ENCODE data around the gene EVI2A. TPM values are rescaled to one million over a fixed set of nuclear protein-coding genes. Genes with fewer than 3 reads are reported as not detected.

The EVI2A gene
- total RNA-seq = not detected in 2 replicates

GRCh38 chr17:31321481-31321880 is at the start of gene EVI2A:
TSS of gene EVI2A (minus strand) at chr17:31321622. CDS start at chr17:31319013, 2,609 bp downstream.
- H3K27me3 ChIP-seq (ENCODE audit: control insufficient read depth, insufficient read depth, low read length) = no peaks in the 10 kb centered on the region
- no peak for FAIRE-seq
- no peak within 1 kb of the TSS for H3K4me3 ChIP-seq (ENCODE audit: low read depth, low read length)
- TF ChIP-seq CTCF (IDR thresholded peaks at IDR 0.05; ENCODE audit: insufficient read depth, low read length, severe bottlenecking) = no peak
- H3K36me3 ChIP-seq (ENCODE audit: control insufficient read depth, insufficient read depth, low read length) = no peaks in the 10 kb centered on the region
- DNase-seq (ENCODE audit: low read depth) = peak; percentile 70

GRCh38 chr17:31369266-31369665 is 47.8 kb upstream of the EVI2A start:
- Histone ChIP-seq H3K36me3 (ENCODE audit: control insufficient read depth, insufficient read depth, low read length) (peaks cover 2% of the 10 kb centered on the region), H3K27me3 (ENCODE audit: control insufficient read depth, insufficient read depth, low read length) (no peaks in the 10 kb centered on the region), H3K4me3 (ENCODE audit: low read depth, low read length) (no peak overlapping the region)
- no peak for TF ChIP-seq CTCF (IDR thresholded peaks at IDR 0.05; ENCODE audit: insufficient read depth, low read length, severe bottlenecking)
- DNase-seq (ENCODE audit: low read depth) (no peak), FAIRE-seq (peak; percentile 7)

- FAIRE-seq = no peak
- Histone ChIP-seq H3K36me3 (ENCODE audit: control insufficient read depth, insufficient read depth, low read length) (no peaks in the 10 kb centered on the region), H3K4me3 (ENCODE audit: low read depth, low read length) (no peak overlapping the region), H3K27me3 (ENCODE audit: control insufficient read depth, insufficient read depth, low read length) (no peaks in the 10 kb centered on the region)
- no peak for TF ChIP-seq CTCF (IDR thresholded peaks at IDR 0.05; ENCODE audit: insufficient read depth, low read length, severe bottlenecking)
- no peak for DNase-seq (ENCODE audit: low read depth)
Observed at GRCh38 chr17:31366088-31366487, 44.7 kb upstream of the EVI2A start.

- FAIRE-seq (no peak), DNase-seq (ENCODE audit: low read depth) (no peak)
- Histone ChIP-seq H3K36me3 (ENCODE audit: control insufficient read depth, insufficient read depth, low read length) (peaks cover 3% of the 10 kb centered on the region), H3K4me3 (ENCODE audit: low read depth, low read length) (no peak overlapping the region), H3K27me3 (ENCODE audit: control insufficient read depth, insufficient read depth, low read length) (no peaks in the 10 kb centered on the region)
- no peak for TF ChIP-seq CTCF (IDR thresholded peaks at IDR 0.05; ENCODE audit: insufficient read depth, low read length, severe bottlenecking)
Observed at GRCh38 chr17:31364012-31364411, 42.6 kb upstream of the EVI2A start.

GRCh38 chr17:31357839-31358394 is 36.5 kb upstream of the EVI2A start:
- FAIRE-seq = no peak

More at GRCh38 chr17:31357839-31358394, 36.5 kb upstream of the EVI2A start:
- peaks cover 3% of the 10 kb centered on the region for H3K36me3 ChIP-seq (ENCODE audit: control insufficient read depth, insufficient read depth, low read length)
- no peak for TF ChIP-seq CTCF (IDR thresholded peaks at IDR 0.05; ENCODE audit: insufficient read depth, low read length, severe bottlenecking)
- H3K4me3 ChIP-seq (ENCODE audit: low read depth, low read length) = no peak overlapping the region
- no peak for DNase-seq (ENCODE audit: low read depth)
- no peaks in the 10 kb centered on the region for H3K27me3 ChIP-seq (ENCODE audit: control insufficient read depth, insufficient read depth, low read length)

Measured in bronchial epithelial cell (primary cell).